ENCODE results near the gene COL23A1. TPM values are rescaled to one million over a fixed set of nuclear protein-coding genes. Genes with fewer than 3 reads are reported as not detected.

The COL23A1 gene
- total RNA-seq, 1 experiment from 2014 or later: not detected

- Histone ChIP-seq H3K9me3 (replicated peaks) (no peaks in the 10 kb centered on the region), H3K27me3 (no peaks in the 10 kb centered on the region), H3K4me1 (no peaks in the 10 kb centered on the region), H3K4me3 (no peak overlapping the region), H3K36me3 (no peaks in the 10 kb centered on the region), H3K27ac (no peak overlapping the region)
- no peak for DNase-seq
Observed at GRCh38 chr5:178536541-178537466, 53.4 kb downstream of the COL23A1 start.

GRCh38 chr5:178535299-178536175 lies 54.7 kb downstream of the COL23A1 start:
- no peaks in the 10 kb centered on the region for H3K27me3 ChIP-seq
- no peak overlapping the region for H3K27ac ChIP-seq
- no peaks in the 10 kb centered on the region for H3K4me1 ChIP-seq
- no peaks in the 10 kb centered on the region for H3K36me3 ChIP-seq
- H3K9me3 ChIP-seq (replicated peaks): no peaks in the 10 kb centered on the region
- no peak overlapping the region for H3K4me3 ChIP-seq
- DNase-seq: no peak

GRCh38 chr5:178533136-178533535 lies 57.1 kb downstream of the COL23A1 start:
- Histone ChIP-seq H3K4me3 (no peak overlapping the region), H3K27ac (no peak overlapping the region), H3K27me3 (no peaks in the 10 kb centered on the region; the same call in 1 of the 2 replicates), H3K9me3 (replicated peaks) (no peaks in the 10 kb centered on the region), H3K4me1 (no peaks in the 10 kb centered on the region), H3K36me3 (no peaks in the 10 kb centered on the region)
- no peak for DNase-seq

GRCh38 chr5:178532666-178533065 lies 57.5 kb downstream of the COL23A1 start:
- peak in 1 of 2 experiments; percentile 19 for DNase-seq
- Histone ChIP-seq H3K4me1 (no peaks in the 10 kb centered on the region), H3K27ac (no peak overlapping the region), H3K4me3 (no peak overlapping the region), H3K36me3 (no peaks in the 10 kb centered on the region), H3K27me3 (no peaks in the 10 kb centered on the region; the same call in 1 of the 2 replicates), H3K9me3 (replicated peaks) (no peaks in the 10 kb centered on the region)

GRCh38 chr5:178532236-178532635 lies 58.0 kb downstream of the COL23A1 start:
- H3K9me3 ChIP-seq (replicated peaks): no peaks in the 10 kb centered on the region

GRCh38 chr5:178531786-178532185 lies 58.4 kb downstream of the COL23A1 start:
- H3K36me3 ChIP-seq: no peaks in the 10 kb centered on the region

More at GRCh38 chr5:178532236-178532635, 58.0 kb downstream of the COL23A1 start:
- no peak overlapping the region for H3K27ac ChIP-seq
- no peak overlapping the region for H3K4me3 ChIP-seq
- H3K4me1 ChIP-seq: no peaks in the 10 kb centered on the region
- no peaks in the 10 kb centered on the region for H3K36me3 ChIP-seq
- DNase-seq: no peak
- no peaks in the 10 kb centered on the region; the same call in 1 of the 2 replicates for H3K27me3 ChIP-seq

GRCh38 chr5:178530526-178530925 lies 59.7 kb downstream of the COL23A1 start:
- no peaks in the 10 kb centered on the region; the same call in 1 of the 2 replicates for H3K27me3 ChIP-seq
- H3K4me3 ChIP-seq: no peak overlapping the region
- DNase-seq: no peak
- H3K9me3 ChIP-seq (replicated peaks): no peaks in the 10 kb centered on the region
- no peak overlapping the region for H3K27ac ChIP-seq
- H3K4me1 ChIP-seq: no peaks in the 10 kb centered on the region
- H3K36me3 ChIP-seq: no peaks in the 10 kb centered on the region

More at GRCh38 chr5:178531786-178532185, 58.4 kb downstream of the COL23A1 start:
- H3K27me3 ChIP-seq: no peaks in the 10 kb centered on the region; the same call in 1 of the 2 replicates
- no peak overlapping the region for H3K27ac ChIP-seq
- no peak for DNase-seq
- H3K9me3 ChIP-seq (replicated peaks): no peaks in the 10 kb centered on the region
- no peak overlapping the region for H3K4me3 ChIP-seq
- H3K4me1 ChIP-seq: no peaks in the 10 kb centered on the region

- Histone ChIP-seq H3K27me3 (no peaks in the 10 kb centered on the region; the same call in 1 of the 2 replicates), H3K36me3 (no peaks in the 10 kb centered on the region), H3K4me3 (no peak overlapping the region), H3K4me1 (no peaks in the 10 kb centered on the region), H3K9me3 (replicated peaks) (no peaks in the 10 kb centered on the region), H3K27ac (no peak overlapping the region)
- DNase-seq: no peak
Observed at GRCh38 chr5:178529080-178529479, 61.1 kb downstream of the COL23A1 start.

GRCh38 chr5:178527458-178528307 lies 62.5 kb downstream of the COL23A1 start:
- Histone ChIP-seq H3K27ac (no peak overlapping the region), H3K27me3 (no peaks in the 10 kb centered on the region; the same call in 1 of the 2 replicates), H3K4me3 (no peak overlapping the region), H3K9me3 (replicated peaks) (no peaks in the 10 kb centered on the region), H3K36me3 (no peaks in the 10 kb centered on the region), H3K4me1 (no peaks in the 10 kb centered on the region)
- no peak for DNase-seq

GRCh38 chr5:178526773-178527457 lies 63.3 kb downstream of the COL23A1 start:
- no peaks in the 10 kb centered on the region for H3K4me1 ChIP-seq
- H3K27me3 ChIP-seq: no peaks in the 10 kb centered on the region; the same call in 1 of the 2 replicates
- no peak overlapping the region for H3K27ac ChIP-seq
- DNase-seq: no peak
- no peaks in the 10 kb centered on the region for H3K36me3 ChIP-seq
- H3K4me3 ChIP-seq: no peak overlapping the region
- H3K9me3 ChIP-seq (replicated peaks): no peaks in the 10 kb centered on the region

- no peak overlapping the region for H3K4me3 ChIP-seq
- H3K27ac ChIP-seq: no peak overlapping the region
- H3K36me3 ChIP-seq: no peaks in the 10 kb centered on the region
- no peak for DNase-seq
- no peaks in the 10 kb centered on the region for H3K4me1 ChIP-seq
- 0 out of 2 replicates have a peak, but pooled peaks cover 2% of the 10 kb centered on the region for H3K9me3 ChIP-seq (replicated peaks)
- no peaks in the 10 kb centered on the region; the same call in 1 of the 2 replicates for H3K27me3 ChIP-seq
Observed at GRCh38 chr5:178525906-178526732, 64.1 kb downstream of the COL23A1 start.

- Histone ChIP-seq H3K9me3 (replicated peaks) (peaks cover 2% of the 10 kb centered on the region; the same call in 1 of the 2 replicates), H3K27ac (no peak overlapping the region)
Observed at GRCh38 chr5:178524093-178524882, 65.9 kb downstream of the COL23A1 start.

More at GRCh38 chr5:178524093-178524882, 65.9 kb downstream of the COL23A1 start:
- no peak overlapping the region for H3K4me3 ChIP-seq
- H3K36me3 ChIP-seq: no peaks in the 10 kb centered on the region
- no peaks in the 10 kb centered on the region; the same call in 1 of the 2 replicates for H3K27me3 ChIP-seq
- H3K4me1 ChIP-seq: no peaks in the 10 kb centered on the region
- no peak for DNase-seq
